Activated CD8-positive, alpha-beta memory T cell treated with anti-CD3 and anti-CD28 coated beads for 24 hours (primary cell): ENCODE measurements around the gene BAIAP2.
"Not testable (repeated sequence)": the region's sequence is repeated elsewhere in the genome, so short reads cannot be mapped to it uniquely, and the experiment has no call there.

ENCODE experiments used
- DNase-seq: peaks from one replicate; pipeline ENCODE4 v3.0.0-alpha.2; 2020

BAIAP2 gene

DNA sequence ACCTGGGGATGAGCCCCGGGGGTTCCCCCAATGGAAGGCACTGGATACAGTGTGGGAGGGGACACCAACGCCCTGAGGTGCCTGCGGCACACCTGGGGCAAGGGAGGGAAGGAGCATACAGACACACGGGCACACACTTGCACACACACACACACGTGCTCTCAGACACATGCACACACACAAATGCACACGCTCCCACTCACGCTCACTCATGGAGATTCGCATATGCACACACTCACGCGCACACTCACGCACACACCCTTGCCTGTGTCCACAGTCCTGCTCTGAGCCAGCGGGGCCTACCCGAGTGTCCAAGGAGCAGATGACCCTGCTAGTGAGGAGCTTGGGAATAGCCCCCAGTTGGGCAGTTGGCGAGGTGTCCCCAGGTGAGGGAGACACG, 113.6 kb downstream of the BAIAP2 start:
- no peak for DNase-seq

DNA sequence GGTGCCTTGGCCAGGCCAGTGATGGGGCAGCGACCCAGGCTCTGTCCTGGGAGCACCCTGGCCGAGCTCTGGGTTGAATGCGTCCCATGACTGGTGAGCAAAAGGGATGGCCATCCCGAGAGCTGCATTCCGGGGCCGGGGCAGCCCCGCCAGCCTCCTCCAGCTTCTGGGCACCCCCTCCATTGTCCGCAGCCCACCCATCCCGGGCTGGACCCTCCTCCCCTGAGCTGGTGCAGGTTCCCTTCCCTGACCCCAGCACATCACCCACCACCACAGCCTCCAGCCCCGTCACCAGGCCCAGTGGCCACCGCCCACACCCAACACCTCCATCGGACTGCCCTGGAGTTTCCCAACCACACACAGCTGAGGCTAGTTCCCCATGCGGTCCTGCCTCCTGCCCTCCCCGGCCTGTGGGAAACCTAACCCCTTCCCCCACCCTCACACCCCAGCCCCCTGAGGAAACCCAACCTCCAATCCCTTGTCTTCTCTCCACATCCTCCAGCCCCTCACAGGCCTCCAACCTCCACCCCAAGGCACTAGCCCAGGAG, 114.1 kb downstream of the BAIAP2 start:
- DNase-seq = no peak

DNA sequence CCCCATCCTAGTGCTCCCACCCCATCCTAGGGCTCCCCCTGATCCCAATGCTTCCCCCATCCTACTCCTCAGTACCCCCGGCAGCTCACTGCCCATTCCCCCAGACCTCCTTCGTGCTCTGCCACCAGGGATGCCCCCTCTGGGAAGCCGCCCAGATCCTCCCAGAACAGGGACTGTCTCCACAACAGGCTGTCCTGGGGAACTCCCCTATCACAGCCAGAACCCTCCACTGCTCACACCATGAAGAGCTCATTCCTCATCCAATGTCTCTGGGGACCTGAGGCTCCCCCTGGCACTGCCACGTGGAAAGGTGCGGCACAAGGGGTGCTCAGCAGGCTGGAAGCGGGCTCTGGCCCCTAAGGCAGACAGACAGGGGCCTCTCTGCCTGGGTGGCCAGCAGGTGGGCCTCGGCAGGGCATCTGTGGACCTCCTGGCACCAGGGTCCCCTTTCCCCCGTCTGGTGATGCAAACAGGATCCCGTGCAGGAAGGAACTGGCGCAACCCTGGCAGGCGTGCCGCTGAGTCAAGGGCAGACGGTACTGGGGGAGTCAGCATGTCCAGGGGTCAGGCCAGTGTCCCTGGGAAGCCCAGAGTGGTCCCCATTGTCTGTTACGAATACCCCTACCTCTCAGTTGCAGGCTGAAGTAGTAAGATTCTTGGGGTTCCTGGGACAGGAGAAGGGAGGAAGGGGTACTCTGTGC, 115.6 kb downstream of the BAIAP2 start:
- DNase-seq = no peak

DNA sequence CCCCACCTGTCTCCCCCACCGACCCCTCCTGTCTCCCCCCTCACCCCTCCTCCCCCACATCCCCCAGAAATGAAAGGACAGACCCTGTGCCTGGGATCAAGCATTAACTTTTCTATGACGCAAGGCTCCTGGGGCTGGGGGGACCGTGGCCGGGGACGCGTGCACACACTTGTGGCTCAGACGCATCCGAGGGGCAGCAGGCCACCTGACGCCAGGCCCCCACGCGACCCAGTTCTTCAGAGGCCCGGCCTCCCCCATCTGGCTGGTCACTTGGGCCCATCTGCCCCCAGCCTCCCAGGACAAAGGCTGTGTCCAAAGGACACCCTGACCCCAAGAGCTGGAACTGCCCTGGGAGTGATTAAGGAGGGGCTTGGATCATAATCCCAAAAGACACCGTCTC, 116.3 kb downstream of the BAIAP2 start:
- no peak for DNase-seq

DNA sequence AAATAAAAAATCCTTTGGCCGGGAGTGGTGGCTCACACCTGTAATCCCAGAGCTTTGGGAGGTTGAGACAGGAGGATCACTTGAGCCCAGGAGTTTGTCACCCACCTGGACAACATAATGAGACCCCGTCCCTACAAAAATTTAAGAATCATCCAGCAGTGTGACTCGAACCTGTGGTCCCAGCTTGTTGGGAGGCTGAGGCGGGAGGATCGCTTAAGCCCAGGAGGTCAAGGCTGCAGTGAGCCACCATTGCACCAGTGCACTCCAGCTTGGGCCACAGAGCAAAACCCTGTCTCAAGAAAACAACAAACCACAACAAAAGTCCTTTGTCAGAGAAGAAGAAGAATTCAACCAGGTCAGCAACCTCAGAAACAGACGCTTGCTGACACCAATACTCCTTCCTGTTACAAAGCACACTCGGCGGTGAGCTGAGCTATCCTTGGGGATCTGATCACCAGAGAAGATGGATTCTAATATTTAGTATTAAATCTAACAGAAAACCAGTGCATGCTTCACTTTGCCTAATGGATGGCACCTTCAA, 117.4 kb downstream of the BAIAP2 start:
- no peak for DNase-seq

DNA sequence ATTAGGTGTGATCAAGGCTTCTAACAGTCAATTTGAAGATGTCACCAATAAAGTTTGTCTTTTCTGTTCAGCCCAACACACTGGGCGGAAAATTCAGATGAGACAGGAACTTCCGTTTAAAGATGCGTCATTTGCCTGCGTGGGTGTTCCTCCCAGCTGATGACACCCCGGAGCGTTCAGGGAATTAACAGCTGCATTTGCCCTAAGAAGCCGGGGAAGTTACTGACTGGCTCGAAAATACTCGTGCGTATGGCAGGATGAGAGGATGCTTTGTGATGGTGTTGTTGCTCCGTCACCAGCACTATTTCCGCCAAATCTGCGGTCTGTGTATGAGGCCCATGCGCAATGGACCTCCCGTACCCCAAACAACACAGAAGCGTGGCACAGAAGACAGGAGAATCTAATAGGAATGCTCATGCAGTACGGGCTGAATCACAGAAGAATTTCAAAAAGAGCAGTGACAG, 118.4 kb downstream of the BAIAP2 start:
- no peak for DNase-seq

DNA sequence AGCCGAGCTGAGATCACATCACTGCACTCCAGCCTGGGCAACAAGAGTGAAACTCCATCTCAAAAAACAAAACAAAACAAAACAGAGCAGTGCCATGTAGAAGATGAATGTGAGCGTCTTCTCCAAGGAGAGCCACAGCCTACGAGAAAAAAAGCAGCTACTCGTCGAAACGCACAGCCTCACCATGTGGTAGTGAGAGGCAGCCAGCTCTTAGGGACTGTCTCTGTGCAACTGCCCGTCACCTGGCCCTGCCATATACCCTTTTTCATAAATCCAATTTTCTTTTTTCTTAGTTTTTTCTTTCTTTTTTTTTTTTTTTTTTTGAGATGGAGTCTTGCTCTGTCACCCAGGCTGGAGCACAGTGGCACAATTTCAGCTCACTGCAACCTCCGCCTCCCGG, 119.1 kb downstream of the BAIAP2 start:
- DNase-seq = not testable (repeated sequence)

DNA sequence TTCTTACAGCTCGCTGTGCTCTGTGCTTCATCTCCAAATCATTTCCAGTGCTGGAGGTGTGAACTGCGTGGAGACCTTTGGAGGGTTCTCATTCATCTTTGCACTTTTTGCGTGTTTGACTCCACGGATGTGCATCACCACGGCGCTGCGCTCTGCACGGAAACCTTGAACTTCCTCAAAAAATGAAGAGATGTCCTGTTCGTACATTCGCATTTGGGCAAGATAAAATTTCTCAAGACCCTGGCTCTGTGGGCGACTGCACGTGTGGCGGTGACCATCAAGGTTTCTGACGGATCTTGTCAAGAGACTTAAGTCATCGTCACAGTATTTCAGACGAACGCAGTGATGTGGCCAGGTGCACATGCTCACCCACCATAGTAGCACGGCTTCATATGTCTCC, 120.0 kb downstream of the BAIAP2 start:
- DNase-seq = no peak

DNA sequence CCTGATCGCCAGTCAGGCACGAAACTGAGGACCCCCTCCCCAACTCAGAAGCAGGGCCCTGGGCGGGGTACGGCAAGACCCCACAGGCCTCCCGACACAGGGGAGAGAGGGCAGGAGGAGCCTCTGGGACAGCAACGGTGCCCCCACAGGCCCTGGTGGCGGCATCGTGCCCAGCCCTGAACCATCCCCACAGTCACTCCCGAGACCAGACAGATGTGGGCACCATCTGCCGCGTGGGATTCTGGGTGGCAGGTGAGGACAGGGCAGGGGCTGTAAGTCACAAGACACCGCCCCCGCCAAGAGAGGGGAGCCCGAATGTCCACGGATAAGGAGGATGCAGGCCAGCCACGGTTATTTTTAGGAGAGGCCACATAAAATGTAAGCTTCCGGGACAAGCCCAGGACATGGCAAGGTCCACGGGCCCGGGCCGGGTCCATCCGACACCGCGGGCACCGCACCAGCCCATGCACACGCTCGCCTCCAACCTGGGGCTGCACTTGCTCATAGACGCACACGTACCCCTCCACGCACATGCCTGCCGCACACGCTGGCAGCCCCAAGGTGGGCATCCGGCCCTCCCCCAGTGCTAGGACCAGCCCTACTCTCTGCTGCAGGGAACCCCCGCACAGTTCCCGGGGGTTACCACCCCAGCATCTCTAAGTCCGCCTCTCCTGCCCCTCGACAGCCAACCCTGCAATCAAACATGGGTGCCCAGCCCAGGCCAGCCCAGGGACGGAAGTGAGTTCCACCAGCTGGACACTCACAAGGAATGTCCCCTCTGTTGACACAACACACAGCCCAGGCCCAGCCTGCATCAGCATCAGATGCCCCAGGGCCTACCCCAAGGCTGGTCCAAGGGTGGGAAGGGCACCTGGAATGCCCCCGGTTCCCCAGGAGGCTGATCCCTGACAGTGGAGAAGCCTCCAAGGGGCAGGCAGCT, 122.2 kb downstream of the BAIAP2 start:
- DNase-seq = no peak

DNA sequence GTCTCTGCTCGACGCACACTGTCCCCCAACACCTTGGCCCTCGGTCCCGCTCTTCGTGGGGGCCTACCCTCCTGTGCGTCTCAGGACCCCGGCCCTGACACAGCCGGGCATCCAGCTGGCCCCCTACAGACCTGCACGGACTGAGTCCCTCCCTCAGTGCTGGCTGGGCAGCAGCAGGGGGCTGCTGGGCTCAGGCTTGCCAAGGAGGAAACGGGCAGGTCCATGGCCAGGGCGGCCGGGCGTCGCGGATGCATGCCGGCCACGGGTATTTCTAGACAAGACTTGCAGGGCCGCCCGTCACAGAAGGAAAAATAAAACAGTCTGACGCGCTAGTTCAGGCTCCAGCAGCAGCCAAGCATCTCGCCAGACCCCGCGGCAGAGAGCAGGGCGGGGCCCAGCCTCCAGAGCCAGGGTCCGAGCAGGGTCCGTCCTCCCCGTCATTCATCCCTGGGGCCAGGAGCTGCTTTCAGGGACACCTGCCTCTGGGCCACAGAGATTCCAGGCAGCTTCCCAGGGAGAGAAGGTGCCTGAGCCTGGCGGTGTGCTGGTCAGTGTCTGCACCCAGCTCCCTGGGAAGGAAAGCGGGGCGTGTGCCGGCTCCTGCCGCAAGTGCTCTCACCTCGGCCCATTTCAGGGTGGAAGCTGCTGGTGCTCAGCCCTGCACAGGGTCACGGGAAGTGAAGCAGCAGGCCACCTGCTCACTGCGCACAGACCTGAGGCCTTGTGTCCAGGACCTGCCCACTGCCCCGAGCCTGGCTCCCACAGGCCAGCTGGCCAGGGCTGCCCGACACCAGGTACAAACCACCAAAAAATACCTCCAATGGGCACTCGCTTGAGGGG, 123.1 kb downstream of the BAIAP2 start:
- DNase-seq = no peak

DNA sequence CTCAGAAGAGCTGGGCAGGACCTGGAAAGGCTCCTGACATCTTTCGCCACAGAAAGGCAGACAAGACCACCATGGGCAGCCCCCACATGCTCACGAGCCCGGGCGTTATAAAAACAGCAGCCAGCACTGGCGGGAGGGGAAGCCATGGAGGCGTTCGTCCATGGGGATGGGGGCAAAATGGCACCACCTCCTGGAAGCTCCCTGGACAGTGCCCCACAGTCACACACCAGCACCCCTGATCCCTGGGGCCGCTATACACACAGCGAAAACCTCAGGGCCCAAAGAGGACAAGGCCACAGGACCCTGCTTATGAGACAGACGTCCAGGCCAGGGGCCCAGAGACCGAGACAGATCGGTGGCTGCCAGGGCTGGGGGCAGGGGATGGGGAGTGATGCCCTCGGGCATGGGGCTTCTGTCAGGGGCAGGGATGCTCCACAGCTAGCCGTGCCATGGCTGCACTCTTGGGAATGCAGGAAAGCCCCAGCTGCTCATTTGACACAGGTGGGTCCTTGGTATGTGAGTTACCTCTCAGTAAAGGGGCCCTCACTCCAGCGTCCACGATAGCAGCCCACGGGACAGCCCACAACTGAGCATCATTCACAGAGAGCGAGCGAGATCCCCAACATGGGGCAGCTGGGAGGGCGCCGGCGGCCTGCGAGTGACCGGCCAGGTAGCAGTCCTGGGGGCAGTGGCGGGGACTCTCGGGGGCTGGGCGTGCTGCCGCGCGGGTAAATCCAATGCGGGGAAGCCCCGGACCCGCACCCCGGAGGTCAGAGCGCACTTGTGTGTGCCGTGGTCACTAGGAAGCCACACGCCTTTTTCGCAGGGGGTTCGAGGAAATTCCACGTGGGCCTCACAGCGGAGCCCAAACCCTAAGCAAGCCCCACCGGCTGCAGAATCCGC, 124.0 kb downstream of the BAIAP2 start:
- DNase-seq = no peak

DNA sequence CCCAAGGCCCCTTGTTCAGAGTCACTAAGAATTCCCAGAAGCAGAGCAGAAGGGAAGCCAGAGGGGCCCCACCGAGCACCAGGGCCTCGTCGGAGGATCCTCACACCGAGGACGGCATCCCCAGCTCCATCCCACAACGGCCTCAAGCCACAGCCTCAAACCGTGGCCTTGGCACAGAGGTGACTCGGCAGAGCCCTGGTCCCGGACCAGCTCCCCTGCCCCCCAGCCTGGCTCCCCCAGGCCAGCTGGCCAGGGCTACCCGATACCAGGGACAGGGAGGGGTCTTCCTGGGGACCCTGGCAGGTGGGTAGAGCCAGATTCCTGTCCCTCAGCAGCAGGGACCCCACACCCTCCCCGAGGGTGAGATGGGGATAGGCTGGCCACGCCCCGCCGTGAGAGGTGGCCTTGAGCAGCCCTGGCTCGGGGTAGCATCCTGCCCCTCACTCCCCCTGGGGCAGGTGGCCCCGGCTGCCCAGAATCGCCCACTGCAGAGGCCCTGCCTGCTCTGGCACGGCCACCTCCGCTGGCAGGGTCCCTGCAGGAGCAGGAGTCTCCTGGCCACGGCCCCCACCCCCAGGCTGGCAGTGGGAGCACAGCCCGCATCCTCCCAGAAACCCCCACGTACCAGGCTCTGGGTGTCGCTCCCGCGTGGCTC, 124.8 kb downstream of the BAIAP2 start:
- no peak for DNase-seq

DNA sequence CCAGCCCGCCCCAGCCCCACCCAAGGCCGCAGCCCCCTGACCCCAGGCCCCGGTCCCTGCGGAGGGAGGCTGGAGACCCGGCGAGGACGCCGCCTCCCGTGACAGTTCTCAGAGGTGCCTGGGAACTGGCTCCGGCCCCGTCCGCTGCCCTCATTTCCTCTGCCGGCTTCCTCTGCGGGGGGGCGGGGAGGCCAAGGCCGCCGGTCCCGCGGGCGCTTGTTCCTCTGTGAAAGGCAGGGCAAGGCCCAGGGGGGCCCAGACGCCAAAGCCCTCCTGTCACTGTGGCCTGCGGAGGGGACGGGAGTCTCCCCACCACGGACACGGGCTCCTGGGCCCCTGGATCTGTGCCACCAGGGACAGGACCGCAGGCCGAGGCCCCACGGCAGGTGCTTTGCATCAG, 125.4 kb downstream of the BAIAP2 start:
- no peak for DNase-seq

DNA sequence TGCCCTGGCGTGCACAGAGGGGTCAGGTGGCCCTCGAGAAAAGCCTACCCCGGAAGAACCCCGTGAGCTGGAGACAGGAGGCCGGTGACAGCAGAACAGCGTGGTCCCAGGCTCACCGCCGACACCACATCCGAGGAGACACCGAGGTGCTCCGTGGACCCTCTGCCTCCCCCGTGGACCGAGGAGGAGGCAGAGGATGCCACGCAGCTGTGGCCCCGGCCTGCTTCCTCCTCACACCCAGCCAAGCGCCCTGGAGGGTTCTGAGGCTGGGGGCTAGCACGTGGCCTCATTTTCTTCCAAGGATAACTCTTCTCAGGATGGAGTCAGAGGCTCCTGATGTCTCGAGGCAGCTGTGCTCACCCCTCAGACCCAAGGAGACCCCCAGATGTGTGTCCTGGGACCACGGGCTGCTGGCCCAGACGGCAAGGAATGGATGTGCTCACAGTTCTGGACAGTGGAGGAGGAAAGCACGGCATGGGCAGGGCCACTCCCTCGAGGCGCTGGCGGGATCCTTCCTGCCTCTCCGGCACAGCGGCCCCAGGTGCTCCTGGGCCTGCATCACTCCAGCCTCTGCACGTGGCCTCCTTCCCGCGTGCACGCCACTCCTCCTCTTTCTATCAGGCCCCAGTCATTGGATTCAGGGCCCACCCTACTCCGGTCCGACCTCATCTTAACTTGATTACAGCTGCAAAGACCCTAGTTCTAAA, 125.9 kb downstream of the BAIAP2 start:
- no peak for DNase-seq

DNA sequence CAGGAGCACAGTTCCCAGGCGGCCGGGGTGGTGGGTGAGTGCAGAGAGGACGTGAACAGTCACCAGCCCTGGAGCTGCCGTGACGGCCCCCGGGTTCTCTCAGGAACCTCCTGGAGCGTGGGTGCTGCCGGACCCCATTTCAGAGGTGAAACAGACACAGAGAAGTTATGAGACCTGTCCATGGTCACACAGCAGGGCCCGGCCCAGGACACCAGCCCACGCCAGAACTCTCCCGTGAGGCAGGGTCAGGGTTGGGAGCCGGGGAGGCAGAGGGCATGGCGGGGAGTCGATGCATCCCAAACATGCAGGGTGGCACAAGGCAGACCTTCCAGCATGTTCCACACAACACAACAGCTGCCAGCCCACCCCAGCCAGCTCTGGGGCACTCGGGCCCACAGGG, 126.6 kb downstream of the BAIAP2 start:
- DNase-seq = no peak

DNA sequence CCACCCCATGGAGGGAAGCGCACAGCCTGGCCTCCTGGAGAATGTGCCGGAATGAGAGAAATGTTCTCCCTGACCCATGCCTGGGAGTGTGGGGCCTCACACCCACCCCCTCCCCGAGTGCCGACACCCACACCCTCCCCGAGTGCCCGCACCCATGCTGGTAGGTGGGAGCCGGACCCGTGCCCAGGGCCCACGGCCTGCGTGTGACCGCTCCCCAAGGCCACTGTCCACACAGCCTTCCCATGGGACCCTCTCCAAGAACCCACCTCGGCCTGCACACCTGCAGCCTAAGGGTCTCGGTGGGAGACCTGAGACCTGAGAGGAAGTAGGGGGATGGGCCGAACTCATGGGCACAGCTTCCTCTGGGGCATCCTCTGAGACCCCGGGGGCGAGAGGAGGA, 127.0 kb downstream of the BAIAP2 start:
- DNase-seq = no peak

DNA sequence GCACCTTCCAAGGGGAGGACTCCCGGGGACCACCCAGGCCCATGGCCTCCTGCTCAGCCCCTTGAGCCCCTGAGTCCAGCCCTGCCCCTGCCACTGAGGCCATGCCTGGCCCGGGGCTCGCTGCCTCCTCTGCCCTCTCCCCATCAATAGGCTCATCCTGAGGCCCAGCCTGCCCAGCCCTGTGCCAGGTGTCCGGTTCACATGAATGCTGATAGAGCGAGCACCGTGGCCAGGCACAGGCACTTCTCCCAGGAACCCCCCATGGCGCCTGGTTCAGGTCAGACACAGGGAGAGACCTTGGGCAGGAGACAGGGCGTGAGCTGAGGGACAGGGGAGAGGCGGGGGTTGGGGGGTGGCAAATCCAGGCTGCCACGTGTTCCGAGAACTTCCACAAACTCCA, 127.5 kb downstream of the BAIAP2 start:
- DNase-seq = no peak

DNA sequence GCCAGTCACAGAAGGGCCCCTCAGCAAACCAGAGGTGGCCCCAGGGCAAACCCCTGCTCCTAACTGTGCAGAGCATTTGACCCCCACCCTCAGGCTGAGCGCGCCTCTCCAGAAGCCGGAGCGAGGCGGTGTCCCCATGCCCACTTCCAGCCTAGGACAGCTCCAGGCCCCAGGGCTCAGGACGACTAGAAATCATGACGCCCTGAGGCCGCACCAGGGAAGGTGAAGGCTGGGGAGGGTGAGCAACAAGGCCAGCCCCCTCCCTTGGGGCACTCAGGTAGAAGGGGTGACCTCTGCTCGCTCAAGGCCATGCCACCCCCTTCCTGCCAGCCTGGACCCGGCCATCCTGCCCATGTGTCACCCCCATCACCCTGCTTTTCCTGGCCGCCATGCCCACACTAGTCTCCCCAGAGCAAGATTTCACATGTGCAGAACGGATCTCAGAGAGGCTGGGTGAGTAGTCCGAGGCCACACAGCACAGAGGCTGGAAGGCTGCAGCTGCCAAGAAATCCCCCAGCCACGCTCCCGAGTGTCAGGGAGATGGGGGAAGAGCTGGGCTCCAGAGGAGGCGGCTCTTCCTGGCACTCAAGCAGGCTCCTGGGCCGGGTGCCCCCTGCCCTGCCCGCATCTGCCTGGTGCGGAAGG, 128.2 kb downstream of the BAIAP2 start:
- no peak for DNase-seq

DNA sequence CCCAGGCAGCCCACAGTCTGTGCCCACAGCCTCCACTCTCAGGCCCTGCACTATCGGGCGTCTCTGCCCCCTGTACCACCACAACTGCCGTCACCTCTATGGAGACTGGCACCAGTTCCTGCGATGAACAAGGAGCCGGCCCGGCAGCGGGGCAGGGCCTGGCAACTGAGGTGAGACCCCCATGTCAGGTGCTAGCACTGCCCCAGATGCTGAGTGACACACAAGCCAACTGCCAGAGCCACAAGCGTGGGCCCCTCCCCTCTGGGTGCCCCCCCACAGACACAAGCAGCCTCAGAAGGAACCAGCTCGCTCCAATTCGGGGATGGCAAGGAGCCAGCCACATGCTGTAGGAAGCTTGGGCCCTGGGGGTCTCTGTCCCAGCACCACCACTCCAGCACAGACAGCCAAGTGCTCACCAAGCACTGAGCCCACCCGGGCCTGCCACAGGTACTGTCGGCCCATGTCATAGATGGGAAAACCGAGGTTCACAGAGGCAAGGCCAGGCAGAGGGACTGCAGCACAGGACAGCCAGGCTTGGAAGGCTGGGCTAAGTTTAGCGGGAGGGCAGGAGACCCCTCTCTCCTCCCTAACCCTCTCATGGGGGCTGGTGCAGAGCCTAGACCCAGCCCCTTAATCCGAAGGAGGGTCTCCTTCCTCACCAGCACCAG, 128.9 kb downstream of the BAIAP2 start:
- DNase-seq = no peak
